CD8-positive, alpha-beta memory T cell (primary cell): ENCODE measurements around the gene SMYD3. TPM values are rescaled to one million over a fixed set of nuclear protein-coding genes. Genes with fewer than 3 reads are reported as not detected.

Source experiments
- CTCF ChIA-PET: fragments of 350-600 bp; sonication (Branson Sonifier 250); formaldehyde crosslinking; loops from one replicate; lab custom pipeline; 2021; ENCODE audit warnings: antibody characterized with exemption; lab: Charles Lee
- POLR2A ChIA-PET: fragments of 350-600 bp; sonication (Branson Sonifier 250); formaldehyde crosslinking; loops from one replicate; lab custom pipeline; 2021; ENCODE audit warnings: antibody characterized with exemption; lab: Charles Lee
- DNase-seq, 5 donors: peaks; one replicate each; pipeline versions ENCODE4 v3.0.0 to v3.0.0-alpha.2; 2020 to 2022; ENCODE audit warnings: mixed read lengths in 1 of 5
- H3K27ac ChIP-seq: one replicate; pipeline ENCODE4 v1.7.0; 2013; ENCODE audit warnings: low read depth, mild to moderate bottlenecking, low read length, moderate library complexity
- H3K27me3 ChIP-seq: 2 replicates; pipeline ENCODE4 v1.7.0; 2013; ENCODE audit warnings: low read length, mild to moderate bottlenecking; ENCODE audit not compliant: insufficient read depth, poor library complexity, severe bottlenecking
- H3K36me3 ChIP-seq: 2 replicates; pipeline ENCODE4 v1.7.0; 2013; ENCODE audit warnings: mild to moderate bottlenecking, low read length, moderate library complexity; ENCODE audit not compliant: insufficient read depth
- H3K4me1 ChIP-seq: 2 replicates; pipeline ENCODE4 v1.7.0; 2013; ENCODE audit warnings: mild to moderate bottlenecking, low read length, moderate library complexity; ENCODE audit not compliant: insufficient read depth
- H3K4me3 ChIP-seq: 2 replicates; pipeline ENCODE4 v1.7.0; 2013; ENCODE audit warnings: mild to moderate bottlenecking, low read length
- H3K9me3 ChIP-seq: 2 replicates; pipeline ENCODE4 v1.7.0; 2013; ENCODE audit warnings: mild to moderate bottlenecking, low read length
- H3K27ac Mint-ChIP-seq, 8 donors: one replicate each; pipeline ENCODE4 v1.8.0; 2020 to 2021; ENCODE audit warnings: mixed read lengths in 8 of 8, mild to moderate bottlenecking in 6 of 8, inconsistent platforms in 3 of 8, moderate library complexity in 3 of 8
- H3K27me3 Mint-ChIP-seq, 2 donors: one replicate each; pipeline ENCODE4 v1.8.0; 2020 to 2021; ENCODE audit warnings: mixed read lengths in 2 of 2, mild to moderate bottlenecking in 1 of 2, moderate library complexity in 1 of 2
- H3K36me3 Mint-ChIP-seq, 3 donors: one replicate each; pipeline ENCODE4 v1.8.0; 2020 to 2021; ENCODE audit warnings: mixed read lengths in 3 of 3, inconsistent platforms in 1 of 3, mild to moderate bottlenecking in 1 of 3
- H3K4me1 Mint-ChIP-seq, 3 donors: one replicate each; pipeline ENCODE4 v1.8.0; 2020 to 2021; ENCODE audit warnings: mixed read lengths in 3 of 3, inconsistent platforms in 1 of 3, mild to moderate bottlenecking in 1 of 3
- H3K4me3 Mint-ChIP-seq, 7 donors: one replicate each; pipeline ENCODE4 v1.8.0; 2020 to 2021; ENCODE audit warnings: mixed read lengths in 7 of 7, mild to moderate bottlenecking in 6 of 7, moderate library complexity in 4 of 7, inconsistent platforms in 2 of 7
- H3K9me3 Mint-ChIP-seq, 5 donors: one replicate each; pipeline ENCODE4 v1.8.0; 2020 to 2022; ENCODE audit warnings: mixed read lengths in 5 of 5, mild to moderate bottlenecking in 3 of 5, moderate library complexity in 2 of 5, inconsistent platforms in 1 of 5
- polyA plus RNA-seq: library from polyadenylated mRNA; unstranded; fragments of 300-500 nt; fragmentation: Illumina TruSeq; gene quantifications from one replicate; pipeline ENCODE4 v1.2.3, GENCODE V29; 2021
- total RNA-seq, 2 experiments: library from RNA; stranded (reverse); gene quantifications; one replicate each; pipeline ENCODE4 v1.2.3, GENCODE V29; 2021

Gene SMYD3
- total and polyA plus RNA-seq, 3 experiments from 2014 or later: 12.4 to 31.7 (median 14.5) TPM

GRCh38 chr1:246138781-246139180 lies 368.3 kb downstream of the SMYD3 start:
- Histone ChIP-seq H3K27ac (no peak overlapping the region), H3K36me3 (no peaks in the 10 kb centered on the region), H3K4me1 (no peaks in the 10 kb centered on the region), H3K9me3 (no peaks in the 10 kb centered on the region), H3K4me3 (no peak overlapping the region), H3K27me3 (no peaks in the 10 kb centered on the region)
- no peak for DNase-seq
- ChIA-PET POLR2A (no interaction called here), CTCF (no interaction called here)
- peaks cover 0 to 7% (median 2%) of the 10 kb centered on the region in 3 donors for H3K36me3 Mint-ChIP-seq
- no peaks in the 10 kb centered on the region for H3K9me3 Mint-ChIP-seq
- H3K27me3 Mint-ChIP-seq: no peaks in the 10 kb centered on the region
- no peak overlapping the region for H3K4me3 Mint-ChIP-seq
- no peak overlapping the region for H3K27ac Mint-ChIP-seq
- H3K4me1 Mint-ChIP-seq: no peaks in the 10 kb centered on the region

GRCh38 chr1:246136477-246136876 lies 370.6 kb downstream of the SMYD3 start:
- Histone ChIP-seq H3K36me3 (no peaks in the 10 kb centered on the region), H3K4me3 (no peak overlapping the region), H3K9me3 (no peaks in the 10 kb centered on the region), H3K27ac (no peak overlapping the region), H3K27me3 (no peaks in the 10 kb centered on the region), H3K4me1 (no peaks in the 10 kb centered on the region)
- ChIA-PET CTCF (no interaction called here), POLR2A (no interaction called here)
- Mint-ChIP-seq H3K4me3 (no peak overlapping the region), H3K27me3 (no peaks in the 10 kb centered on the region), H3K27ac (peak overlapping the region in 1 of 8 donors; percentile 11), H3K36me3 (peaks cover 6 to 8% (median 7%) of the 10 kb centered on the region in 3 donors), H3K4me1 (no peaks in the 10 kb centered on the region), H3K9me3 (no peaks in the 10 kb centered on the region)
- no peak for DNase-seq

GRCh38 chr1:246134789-246135188 lies 372.3 kb downstream of the SMYD3 start:
- ChIA-PET CTCF (interaction anchor here (1.1 kb wide), 1 partner anchor 8 kb away, joined by 3 read pairs; no protein-coding TSS in a partner anchor), POLR2A (no interaction called here)
- Histone ChIP-seq H3K9me3 (no peaks in the 10 kb centered on the region), H3K36me3 (no peaks in the 10 kb centered on the region), H3K4me3 (no peak overlapping the region), H3K4me1 (no peaks in the 10 kb centered on the region), H3K27ac (no peak overlapping the region), H3K27me3 (no peaks in the 10 kb centered on the region)
- no peaks in the 10 kb centered on the region for H3K4me1 Mint-ChIP-seq
- no peaks in the 10 kb centered on the region for H3K9me3 Mint-ChIP-seq
- no peak for DNase-seq
- no peak overlapping the region for H3K27ac Mint-ChIP-seq
- no peaks in the 10 kb centered on the region for H3K27me3 Mint-ChIP-seq
- peaks cover 5 to 11% (median 6%) of the 10 kb centered on the region in 3 donors for H3K36me3 Mint-ChIP-seq
- no peak overlapping the region for H3K4me3 Mint-ChIP-seq

GRCh38 chr1:246131095-246131494 lies 376.0 kb downstream of the SMYD3 start:
- POLR2A ChIA-PET: no interaction called here

GRCh38 chr1:246128494-246129069 lies 378.5 kb downstream of the SMYD3 start:
- peaks cover 0 to 3% (median 0%) of the 10 kb centered on the region in 5 donors for H3K9me3 Mint-ChIP-seq
- CTCF ChIA-PET: no interaction called here

More at GRCh38 chr1:246131095-246131494, 376.0 kb downstream of the SMYD3 start:
- CTCF ChIA-PET: no interaction called here
- no peak overlapping the region for H3K27ac ChIP-seq
- H3K36me3 Mint-ChIP-seq: peaks cover 9 to 27% (median 10%) of the 10 kb centered on the region in 3 donors
- H3K4me3 ChIP-seq: no peak overlapping the region
- H3K27me3 ChIP-seq: no peaks in the 10 kb centered on the region
- no peaks in the 10 kb centered on the region for H3K9me3 Mint-ChIP-seq
- H3K27ac Mint-ChIP-seq: no peak overlapping the region
- no peaks in the 10 kb centered on the region for H3K9me3 ChIP-seq
- H3K4me1 ChIP-seq: no peaks in the 10 kb centered on the region
- H3K4me3 Mint-ChIP-seq: no peak overlapping the region
- no peaks in the 10 kb centered on the region for H3K4me1 Mint-ChIP-seq
- H3K27me3 Mint-ChIP-seq: no peaks in the 10 kb centered on the region
- DNase-seq: no peak
- H3K36me3 ChIP-seq: peaks cover 4% of the 10 kb centered on the region

GRCh38 chr1:246126580-246126979 lies 380.5 kb downstream of the SMYD3 start:
- DNase-seq: no peak
- H3K4me3 ChIP-seq: no peak overlapping the region
- POLR2A ChIA-PET: no interaction called here
- H3K4me1 ChIP-seq: no peaks in the 10 kb centered on the region
- H3K27me3 ChIP-seq: no peaks in the 10 kb centered on the region
- H3K9me3 ChIP-seq: no peaks in the 10 kb centered on the region
- no peak overlapping the region for H3K27ac ChIP-seq
- H3K9me3 Mint-ChIP-seq: peaks cover 0 to 4% (median 0%) of the 10 kb centered on the region in 5 donors
- H3K4me1 Mint-ChIP-seq: no peaks in the 10 kb centered on the region
- peaks cover 5 to 33% (median 8%) of the 10 kb centered on the region in 3 donors for H3K36me3 Mint-ChIP-seq
- no peak overlapping the region for H3K27ac Mint-ChIP-seq
- no peaks in the 10 kb centered on the region for H3K27me3 Mint-ChIP-seq
- H3K36me3 ChIP-seq: peaks cover 4% of the 10 kb centered on the region
- H3K4me3 Mint-ChIP-seq: no peak overlapping the region
- CTCF ChIA-PET: interaction anchor here (1.1 kb wide), 1 partner anchor 9 kb away, joined by 3 read pairs; no protein-coding TSS in a partner anchor

More at GRCh38 chr1:246128494-246129069, 378.5 kb downstream of the SMYD3 start:
- Histone ChIP-seq H3K27me3 (no peaks in the 10 kb centered on the region), H3K36me3 (peaks cover 4% of the 10 kb centered on the region), H3K4me1 (no peaks in the 10 kb centered on the region), H3K4me3 (no peak overlapping the region), H3K27ac (no peak overlapping the region), H3K9me3 (no peaks in the 10 kb centered on the region)
- H3K27ac Mint-ChIP-seq: no peak overlapping the region
- H3K4me3 Mint-ChIP-seq: no peak overlapping the region
- DNase-seq: no peak
- no peaks in the 10 kb centered on the region for H3K27me3 Mint-ChIP-seq
- no peaks in the 10 kb centered on the region for H3K4me1 Mint-ChIP-seq
- peaks cover 9 to 30% (median 10%) of the 10 kb centered on the region in 3 donors for H3K36me3 Mint-ChIP-seq
- POLR2A ChIA-PET: interaction anchor here (1.0 kb wide), 1 partner anchor 11 kb away, joined by 3 read pairs; no protein-coding TSS in a partner anchor

- H3K4me3 Mint-ChIP-seq: no peak overlapping the region
- no peaks in the 10 kb centered on the region for H3K27me3 Mint-ChIP-seq
- POLR2A ChIA-PET: no interaction called here
- Histone ChIP-seq H3K9me3 (no peaks in the 10 kb centered on the region), H3K27ac (no peak overlapping the region), H3K4me3 (no peak overlapping the region), H3K27me3 (no peaks in the 10 kb centered on the region), H3K4me1 (no peaks in the 10 kb centered on the region), H3K36me3 (peaks cover 2% of the 10 kb centered on the region)
- peaks cover 2 to 29% (median 4%) of the 10 kb centered on the region in 3 donors for H3K36me3 Mint-ChIP-seq
- CTCF ChIA-PET: no interaction called here
- H3K9me3 Mint-ChIP-seq: peaks cover 0 to 8% (median 0%) of the 10 kb centered on the region in 5 donors
- H3K4me1 Mint-ChIP-seq: peaks cover 5 to 11% (median 10%) of the 10 kb centered on the region in 3 donors
- DNase-seq: no peak
- no peak overlapping the region for H3K27ac Mint-ChIP-seq
These were observed 385.0 kb downstream of the SMYD3 start for GRCh38 chr1:246122071-246122470.

- H3K4me3 Mint-ChIP-seq: no peak overlapping the region
- Histone ChIP-seq H3K36me3 (no peaks in the 10 kb centered on the region), H3K27me3 (no peaks in the 10 kb centered on the region), H3K4me3 (no peak overlapping the region), H3K9me3 (no peaks in the 10 kb centered on the region), H3K27ac (no peak overlapping the region), H3K4me1 (peaks cover 5% of the 10 kb centered on the region)
- ChIA-PET POLR2A (no interaction called here), CTCF (no interaction called here)
- H3K9me3 Mint-ChIP-seq: peaks cover 0 to 8% (median 0%) of the 10 kb centered on the region in 5 donors
- no peak overlapping the region for H3K27ac Mint-ChIP-seq
- H3K36me3 Mint-ChIP-seq: peaks cover 2 to 27% (median 4%) of the 10 kb centered on the region in 3 donors
- H3K4me1 Mint-ChIP-seq: peaks cover 6 to 16% (median 16%) of the 10 kb centered on the region in 3 donors
- no peaks in the 10 kb centered on the region for H3K27me3 Mint-ChIP-seq
- no peak for DNase-seq
These were observed 385.5 kb downstream of the SMYD3 start for GRCh38 chr1:246121533-246121932.
